ENCODE results near the gene ERMARD.

DNA sequence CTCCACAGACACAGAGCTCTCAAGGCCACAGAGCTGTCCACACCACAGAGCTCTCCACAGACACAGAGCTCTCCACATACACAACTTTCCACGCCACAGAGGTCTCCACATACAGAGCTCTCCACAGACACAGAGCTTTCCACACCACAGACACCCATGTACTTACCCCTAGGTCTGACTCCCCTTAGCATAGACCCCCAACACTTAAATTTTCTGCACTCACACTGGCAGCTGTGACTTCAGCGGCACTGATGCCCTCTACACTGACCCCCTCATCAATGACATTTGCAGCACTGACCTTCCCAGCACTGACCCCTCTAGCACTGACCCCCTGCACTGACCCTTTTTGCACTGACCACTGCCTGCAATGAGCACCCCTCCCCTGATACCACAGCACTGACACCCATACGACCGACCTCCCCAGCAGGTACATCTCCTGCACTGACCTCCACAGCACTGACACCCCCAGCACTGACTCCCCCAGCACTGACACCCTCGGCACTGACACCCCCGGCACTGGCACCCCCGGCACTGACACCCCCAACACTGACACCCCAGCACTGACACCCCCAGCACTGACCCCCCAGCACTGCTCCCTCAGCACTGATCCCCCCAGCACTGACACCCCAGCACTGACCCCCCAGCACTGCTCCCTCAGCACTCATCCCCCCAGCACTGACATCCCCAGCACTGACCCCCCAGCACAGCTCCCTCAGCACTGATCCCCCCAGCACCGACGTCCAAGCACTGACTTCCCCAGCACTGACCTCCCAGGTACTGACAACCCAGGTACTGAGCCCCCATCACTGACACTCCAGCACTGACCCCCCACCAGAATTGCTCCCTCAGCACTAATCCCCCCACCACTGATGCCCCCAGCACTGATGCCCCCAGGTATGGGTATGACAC is 56.5 kb downstream of the ERMARD start:
- no peak for TF ChIP-seq CTCF (IDR thresholded peaks at IDR 0.05)
- no peak for TF ChIP-seq POLR2AphosphoS5 (IDR thresholded peaks at IDR 0.05; ENCODE audit: insufficient read depth in 1 of 2, low read depth in 1 of 2)
- no peak for TF ChIP-seq POLR2A (IDR thresholded peaks at IDR 0.05)
